ENCODE results near the gene CCHCR1. TPM values are rescaled to one million over a fixed set of nuclear protein-coding genes. Genes with fewer than 3 reads are reported as not detected.
"Not testable (repeated sequence)": the region's sequence is repeated elsewhere in the genome, so short reads cannot be mapped to it uniquely, and the experiment has no call there.

CCHCR1 gene
- polyA plus RNA-seq, 1 donor (not counting 4 experiments of a cell fraction or from before 2014, with no cell fraction given) = 7.5 TPM

GRCh38 chr6:31165986-31166385 lies 8.4 kb upstream of the CCHCR1 start:
- no peak overlapping the region for H3K27ac ChIP-seq (ENCODE audit: control insufficient read depth, insufficient read depth, low read length)
- no peaks in the 10 kb centered on the region for H4K20me1 ChIP-seq (ENCODE audit: control insufficient read depth, extremely low read depth, insufficient read depth, low read length)
- no peaks in the 10 kb centered on the region for H3K9me1 ChIP-seq (ENCODE audit: control insufficient read depth, extremely low read depth, insufficient read depth, low read length)
- peaks cover 10% of the 10 kb centered on the region for H3K4me1 ChIP-seq (ENCODE audit: control insufficient read depth, extremely low read depth, insufficient read depth, low read length)
- dilution Hi-C loops (cut with MboI; ENCODE audit: extremely low pct_ligation_motif_present, low sequenced_read_pairs) = no loop called here
- no peak overlapping the region for H3K9ac ChIP-seq (ENCODE audit: control insufficient read depth, extremely low read depth, insufficient read depth, low read length)
- no peaks in the 10 kb centered on the region for H3K9me3 ChIP-seq (ENCODE audit: control insufficient read depth, low read depth, low read length)
- H3K4me3 ChIP-seq (ENCODE audit: control insufficient read depth in 2 of 3, extremely low read depth in 1 of 3, insufficient read depth in 2 of 3, low read depth in 1 of 3, low read length in 3 of 3) = no peak overlapping the region
- H3K36me3 ChIP-seq (ENCODE audit: control insufficient read depth in 2 of 2, extremely low read depth in 1 of 2, insufficient read depth in 2 of 2, low read length in 2 of 2) = peaks cover 0 to 3% of the 10 kb centered on the region in 2 experiments
- TF ChIP-seq EZH2 (IDR thresholded peaks at IDR 0.05; ENCODE audit: low read length) (no peak), CTCF (optimal IDR thresholded peaks at IDR 0.05 in 1 of 3, IDR thresholded peaks at IDR 0.05 in 1 of 3, conservative IDR thresholded peaks at IDR 0.05 in 1 of 3; ENCODE audit: extremely low read depth in 1 of 3, insufficient read depth in 2 of 3, low read length in 3 of 3) (no peak)
- DNase-seq (ENCODE audit: low read depth, low spot score) (no peak), FAIRE-seq (no peak)
- no peak overlapping the region for H2AFZ ChIP-seq (ENCODE audit: control insufficient read depth, low read length)
- H3K79me2 ChIP-seq (ENCODE audit: control insufficient read depth, insufficient read depth, low read length) = no peaks in the 10 kb centered on the region
- H3K27me3 ChIP-seq (ENCODE audit: control insufficient read depth, extremely low read depth, insufficient read depth, low read length) = no peaks in the 10 kb centered on the region
- no peak overlapping the region for H3K4me2 ChIP-seq (ENCODE audit: control insufficient read depth, extremely low read depth, insufficient read depth, low read depth, low read length)

GRCh38 chr6:31165064-31165832 lies 7.6 kb upstream of the CCHCR1 start:
- dilution Hi-C loops (cut with MboI; ENCODE audit: extremely low pct_ligation_motif_present, low sequenced_read_pairs); H3K27me3 ChIP-seq (ENCODE audit: control insufficient read depth, extremely low read depth, insufficient read depth, low read length); DNase-seq (ENCODE audit: low read depth, low spot score); H4K20me1 ChIP-seq (ENCODE audit: control insufficient read depth, extremely low read depth, insufficient read depth, low read length); H3K79me2 ChIP-seq (ENCODE audit: control insufficient read depth, insufficient read depth, low read length); H3K9me3 ChIP-seq (ENCODE audit: control insufficient read depth, low read depth, low read length); H3K4me2 ChIP-seq (ENCODE audit: control insufficient read depth, extremely low read depth, insufficient read depth, low read depth, low read length); H3K9me1 ChIP-seq (ENCODE audit: control insufficient read depth, extremely low read depth, insufficient read depth, low read length); H3K9ac ChIP-seq (ENCODE audit: control insufficient read depth, extremely low read depth, insufficient read depth, low read length); H2AFZ ChIP-seq (ENCODE audit: control insufficient read depth, low read length); H3K27ac ChIP-seq (ENCODE audit: control insufficient read depth, insufficient read depth, low read length); FAIRE-seq; H3K36me3 ChIP-seq (ENCODE audit: control insufficient read depth in 2 of 2, extremely low read depth in 1 of 2, insufficient read depth in 2 of 2, low read length in 2 of 2); H3K4me3 ChIP-seq (ENCODE audit: control insufficient read depth in 2 of 3, extremely low read depth in 1 of 3, insufficient read depth in 2 of 3, low read depth in 1 of 3, low read length in 3 of 3): not testable (repeated sequence)
- peaks cover 10% of the 10 kb centered on the region for H3K4me1 ChIP-seq (ENCODE audit: control insufficient read depth, extremely low read depth, insufficient read depth, low read length)

GRCh38 chr6:31164475-31165063 lies 7.0 kb upstream of the CCHCR1 start:
- H3K79me2 ChIP-seq (ENCODE audit: control insufficient read depth, insufficient read depth, low read length); H3K4me3 ChIP-seq (ENCODE audit: control insufficient read depth in 2 of 3, extremely low read depth in 1 of 3, insufficient read depth in 2 of 3, low read depth in 1 of 3, low read length in 3 of 3); H4K20me1 ChIP-seq (ENCODE audit: control insufficient read depth, extremely low read depth, insufficient read depth, low read length); H3K36me3 ChIP-seq (ENCODE audit: control insufficient read depth in 2 of 2, extremely low read depth in 1 of 2, insufficient read depth in 2 of 2, low read length in 2 of 2); FAIRE-seq; H3K9me3 ChIP-seq (ENCODE audit: control insufficient read depth, low read depth, low read length); H3K4me2 ChIP-seq (ENCODE audit: control insufficient read depth, extremely low read depth, insufficient read depth, low read depth, low read length); DNase-seq (ENCODE audit: low read depth, low spot score); H3K27ac ChIP-seq (ENCODE audit: control insufficient read depth, insufficient read depth, low read length); H3K27me3 ChIP-seq (ENCODE audit: control insufficient read depth, extremely low read depth, insufficient read depth, low read length); H3K9me1 ChIP-seq (ENCODE audit: control insufficient read depth, extremely low read depth, insufficient read depth, low read length); dilution Hi-C loops (cut with MboI; ENCODE audit: extremely low pct_ligation_motif_present, low sequenced_read_pairs); H3K9ac ChIP-seq (ENCODE audit: control insufficient read depth, extremely low read depth, insufficient read depth, low read length); H2AFZ ChIP-seq (ENCODE audit: control insufficient read depth, low read length): not testable (repeated sequence)
- peaks cover 15% of the 10 kb centered on the region for H3K4me1 ChIP-seq (ENCODE audit: control insufficient read depth, extremely low read depth, insufficient read depth, low read length)

Data from keratinocyte (primary cell).